Measurements from ENCODE around the gene ASAP2.
"Not testable (repeated sequence)": the region's sequence is repeated elsewhere in the genome, so short reads cannot be mapped to it uniquely, and the experiment has no call there.

Gene ASAP2

DNA sequence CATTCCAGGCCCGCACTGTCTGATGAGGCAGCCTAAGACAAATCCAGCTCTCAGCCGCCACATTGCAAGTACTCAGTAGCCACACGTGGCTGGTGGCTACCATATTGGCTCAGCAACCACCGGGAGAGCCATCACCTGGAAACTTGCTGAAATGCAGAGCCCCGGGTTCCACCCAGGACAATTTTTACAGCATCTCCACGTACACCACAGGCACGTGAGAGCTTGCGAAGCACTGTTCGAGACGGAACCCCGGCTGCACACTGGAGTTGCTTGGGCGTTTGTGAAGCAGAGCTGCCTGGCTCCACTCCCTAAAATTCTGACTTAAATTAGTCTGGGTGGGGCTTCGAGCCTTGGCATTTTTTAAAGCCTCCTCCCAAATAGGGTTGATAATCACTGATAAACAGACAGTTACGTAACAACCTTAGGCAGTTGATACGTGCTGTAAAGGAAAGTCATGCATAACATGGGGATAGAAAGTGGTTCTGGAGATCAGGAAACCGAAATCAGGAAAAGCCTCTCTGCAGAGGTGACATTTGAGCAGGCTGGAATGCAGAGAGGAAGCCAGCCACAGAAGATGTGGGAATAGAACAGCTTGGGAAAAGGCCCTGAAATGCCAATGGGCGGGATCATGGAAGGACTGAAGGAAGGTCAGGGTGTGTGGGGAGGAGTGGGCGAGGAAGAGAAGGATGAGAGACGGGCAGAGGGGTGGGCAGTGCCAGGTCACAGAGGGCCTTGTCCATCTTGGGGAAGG lies 6.2 kb downstream of the ASAP2 start:
- DNase-seq: no peak

DNA sequence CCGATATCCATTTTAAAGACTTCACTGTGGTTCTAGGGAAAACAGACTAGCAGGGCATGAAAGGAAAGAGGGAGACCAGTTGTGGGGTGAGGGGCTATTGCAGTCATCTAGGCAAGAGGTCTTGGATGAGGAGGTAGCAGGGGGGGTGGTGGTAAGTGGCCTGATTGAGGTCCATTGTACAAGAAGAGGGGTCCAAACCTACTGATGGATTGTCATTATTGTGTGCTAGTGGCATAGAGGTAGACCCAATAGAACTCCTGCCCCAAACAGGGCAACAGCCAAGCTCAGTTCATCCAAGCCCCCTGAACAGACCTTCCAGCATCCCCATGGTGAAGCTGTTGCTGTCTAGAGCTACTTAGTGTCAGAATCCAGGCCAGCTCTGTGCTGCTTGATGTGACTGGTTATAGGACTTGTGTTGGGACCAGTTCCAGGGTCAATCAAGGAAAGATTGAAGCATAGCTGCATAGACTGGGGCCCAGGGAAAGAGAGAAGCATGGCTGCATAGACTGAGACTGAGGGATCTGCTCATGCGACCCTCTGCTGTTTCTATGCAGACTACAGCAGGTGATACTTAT lies 7.0 kb downstream of the ASAP2 start:
- DNase-seq: no peak

GRCh38 chr2:9214873-9215272 lies 8.3 kb downstream of the ASAP2 start:
- no peak for DNase-seq

DNA sequence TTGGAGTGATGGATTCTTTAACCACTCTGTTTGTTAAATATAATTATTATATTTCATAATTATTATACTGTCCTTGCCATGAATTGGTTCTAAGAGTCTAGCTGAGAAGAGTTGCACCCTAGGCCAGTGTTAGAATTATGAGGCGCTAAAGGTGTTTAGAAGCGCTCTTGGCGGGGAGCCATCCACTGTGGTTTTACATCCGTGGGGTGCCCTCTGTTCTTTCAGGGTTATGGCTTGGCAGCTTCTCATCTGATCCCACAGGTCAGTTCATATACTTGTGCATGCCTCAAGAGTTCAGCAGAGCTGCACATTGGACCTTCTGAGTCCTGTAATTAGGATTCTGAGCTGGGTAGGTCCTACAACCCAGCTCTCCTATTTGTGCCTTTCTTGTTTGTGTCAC lies 9.1 kb downstream of the ASAP2 start:
- no peak for DNase-seq

GRCh38 chr2:9216143-9216542 lies 9.5 kb downstream of the ASAP2 start:
- DNase-seq: not testable (repeated sequence)

DNA sequence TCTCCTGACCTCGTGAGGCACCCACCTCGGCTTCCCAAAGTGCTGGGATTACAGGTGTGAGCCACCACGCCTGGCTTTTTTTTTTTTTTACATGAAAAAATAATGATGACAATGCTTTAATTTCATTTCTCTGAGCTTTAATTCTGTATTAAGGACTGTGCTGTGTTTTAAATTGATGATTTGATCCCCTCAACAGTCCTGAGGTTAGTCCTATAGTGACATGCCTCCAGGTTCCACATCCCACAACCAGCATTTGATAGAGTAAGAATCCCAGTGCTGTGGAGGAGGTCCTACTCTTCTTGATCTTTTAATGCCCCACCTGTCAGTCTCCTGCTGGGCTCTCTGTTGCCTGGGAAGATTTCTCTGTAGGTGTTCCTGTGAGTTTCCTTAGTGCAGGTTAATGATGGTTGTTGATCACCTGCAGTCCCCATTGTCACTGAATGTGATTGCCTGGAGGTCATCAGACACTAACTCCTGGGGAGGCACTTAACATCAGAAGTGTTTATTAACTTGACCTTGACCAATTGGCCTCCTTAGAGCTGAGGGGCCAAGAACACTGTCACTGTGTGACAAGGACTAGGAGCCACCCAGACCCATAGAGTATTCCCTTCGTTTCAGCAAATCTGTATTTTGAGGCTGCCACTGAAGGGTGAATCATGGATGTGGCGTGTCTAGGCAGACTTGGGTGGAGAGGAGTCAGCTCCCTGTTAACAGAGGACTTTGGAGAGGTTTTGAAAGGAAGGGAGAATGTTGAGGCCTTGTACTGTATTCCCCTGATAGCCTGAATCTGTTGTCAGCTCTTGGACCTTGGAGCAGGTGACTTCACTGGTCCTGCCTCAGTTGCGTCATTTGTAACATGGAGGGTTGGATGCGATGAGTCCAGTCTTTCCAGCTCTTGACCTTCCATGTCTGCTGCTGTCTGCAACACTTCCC lies 11.5 kb downstream of the ASAP2 start:
- DNase-seq: no peak

DNA sequence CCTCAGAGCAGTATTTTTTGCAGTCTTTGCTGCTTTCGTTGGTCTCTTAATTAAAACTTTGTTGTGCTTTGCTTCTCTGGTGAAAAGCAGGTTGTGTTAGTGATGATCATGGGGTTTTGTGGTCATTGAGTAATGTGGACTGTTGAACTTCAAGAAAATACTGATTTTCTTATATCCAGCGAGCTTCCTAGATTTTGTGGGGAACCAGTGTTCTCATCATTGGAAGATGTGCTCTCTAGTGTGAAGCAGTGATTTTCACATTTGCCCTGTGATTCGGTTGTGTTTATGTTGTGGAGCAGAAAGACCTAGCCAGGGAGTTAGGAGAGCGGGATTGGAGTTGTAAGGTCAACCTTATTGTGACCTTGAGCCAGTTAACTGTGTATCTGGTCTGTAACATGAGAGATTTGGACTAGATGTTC lies 12.4 kb downstream of the ASAP2 start:
- no peak for DNase-seq

DNA sequence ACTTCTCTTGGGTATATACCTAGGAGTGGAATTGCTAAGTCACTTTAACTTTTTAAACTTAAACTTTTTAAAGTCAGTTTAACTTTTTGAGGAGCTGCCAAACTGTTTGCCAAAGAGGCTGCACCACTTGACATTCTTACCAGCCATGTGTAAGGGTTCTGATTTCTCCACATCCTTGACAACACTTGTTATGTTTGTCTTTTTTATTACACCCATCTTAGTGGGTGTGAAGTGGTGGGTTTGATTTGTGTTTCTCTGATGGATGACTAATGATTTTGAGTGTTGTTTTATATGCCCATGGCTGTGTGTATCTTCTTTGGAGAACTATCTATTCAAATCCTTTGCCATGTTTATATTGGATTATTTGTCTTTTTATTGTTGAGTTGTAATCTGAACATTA lies 13.6 kb downstream of the ASAP2 start:
- DNase-seq: no peak

GRCh38 chr2:9221223-9221622 lies 14.6 kb downstream of the ASAP2 start:
- no peak for DNase-seq

GRCh38 chr2:9222239-9222892 lies 15.8 kb downstream of the ASAP2 start:
- no peak for DNase-seq

DNA sequence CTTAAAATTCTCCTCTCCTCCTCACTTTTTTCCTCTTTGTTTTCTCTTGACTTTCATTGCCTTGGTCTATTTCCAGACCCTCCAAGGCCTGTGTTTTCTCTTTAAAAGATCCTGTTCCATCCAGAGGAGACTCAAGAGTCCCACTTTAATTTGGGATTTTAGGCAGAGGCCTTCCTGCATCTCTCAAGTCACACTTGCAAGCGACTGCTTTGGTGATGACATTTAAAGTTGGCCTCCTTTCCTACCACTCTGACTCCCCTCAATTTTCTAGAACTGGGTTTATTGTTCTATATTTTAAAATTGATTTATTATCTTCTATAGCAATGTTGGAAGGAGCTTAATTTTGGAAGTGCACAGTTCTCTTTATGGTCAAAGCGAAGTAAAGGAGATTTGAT lies 16.3 kb downstream of the ASAP2 start:
- DNase-seq: no peak

DNA sequence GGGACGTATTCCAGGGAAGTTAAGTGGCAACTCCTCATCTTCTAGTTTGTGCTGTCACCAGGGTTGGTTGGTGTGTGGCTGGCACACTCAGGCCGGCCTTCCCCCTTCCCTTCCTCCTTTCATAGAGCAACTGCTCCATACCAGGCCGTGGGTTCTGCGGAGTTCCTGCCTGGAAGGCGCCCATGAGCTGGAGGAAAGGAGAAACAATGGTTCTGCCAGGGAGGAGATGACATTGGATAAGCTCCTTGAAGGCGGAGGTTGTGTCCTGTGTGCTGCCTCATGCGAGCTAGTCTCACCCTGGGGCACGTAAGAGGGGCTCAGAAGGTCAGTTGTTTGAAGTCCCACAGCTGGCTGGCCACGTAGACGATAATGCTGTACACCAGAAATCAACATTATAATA lies 19.2 kb downstream of the ASAP2 start:
- no peak for DNase-seq

DNA sequence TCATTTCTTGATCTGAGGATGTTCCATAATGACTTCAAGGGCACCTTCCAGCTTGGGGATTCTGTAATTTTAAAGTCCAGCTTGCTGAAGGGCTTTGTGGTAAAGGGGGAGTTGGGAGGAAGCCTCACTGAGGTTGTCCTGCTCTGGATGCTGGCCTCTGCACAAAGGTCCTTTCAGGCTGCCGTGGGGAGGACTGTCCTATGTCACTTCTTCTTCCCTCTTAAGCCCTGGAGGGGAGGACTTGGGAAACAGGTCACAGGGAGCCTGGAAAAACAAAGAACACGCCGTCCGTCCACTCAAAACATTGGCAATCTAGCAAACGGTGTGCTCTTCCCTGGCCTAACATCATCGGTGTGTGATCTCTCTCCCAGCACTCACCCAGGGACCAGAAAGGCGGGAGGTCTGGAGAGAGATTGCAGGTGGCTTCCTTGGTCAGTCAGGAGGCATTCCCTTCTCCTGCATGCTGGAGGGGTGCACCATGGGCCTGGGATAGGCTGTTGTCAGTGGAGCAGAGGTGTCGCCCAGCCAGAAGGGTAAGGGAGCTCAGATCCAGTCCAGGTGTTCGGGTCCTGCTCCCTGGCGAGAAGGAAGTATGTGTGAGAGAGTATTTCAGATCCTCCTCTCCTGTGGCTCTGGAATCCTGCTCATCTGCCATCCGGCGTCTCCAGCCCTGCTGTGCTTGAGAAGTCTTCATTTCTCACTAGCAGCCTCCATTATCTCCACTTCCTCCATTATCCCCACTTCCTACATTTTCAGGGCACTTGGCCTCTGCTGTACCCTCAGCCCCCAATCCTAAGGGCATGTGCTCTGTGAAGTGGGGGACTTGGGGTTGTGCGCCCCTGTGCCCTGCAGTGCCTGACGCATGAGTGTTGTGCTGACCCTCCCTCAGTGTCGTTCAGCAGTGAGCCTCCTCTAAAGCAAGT lies 20.1 kb downstream of the ASAP2 start:
- DNase-seq: no peak

- no peak for DNase-seq
Measured at GRCh38 chr2:9228088-9228751, 21.6 kb downstream of the ASAP2 start.

GRCh38 chr2:9228781-9229469 lies 22.3 kb downstream of the ASAP2 start:
- DNase-seq: no peak

- DNase-seq: no peak
Measured at GRCh38 chr2:9229470-9229820, 22.8 kb downstream of the ASAP2 start.

DNA sequence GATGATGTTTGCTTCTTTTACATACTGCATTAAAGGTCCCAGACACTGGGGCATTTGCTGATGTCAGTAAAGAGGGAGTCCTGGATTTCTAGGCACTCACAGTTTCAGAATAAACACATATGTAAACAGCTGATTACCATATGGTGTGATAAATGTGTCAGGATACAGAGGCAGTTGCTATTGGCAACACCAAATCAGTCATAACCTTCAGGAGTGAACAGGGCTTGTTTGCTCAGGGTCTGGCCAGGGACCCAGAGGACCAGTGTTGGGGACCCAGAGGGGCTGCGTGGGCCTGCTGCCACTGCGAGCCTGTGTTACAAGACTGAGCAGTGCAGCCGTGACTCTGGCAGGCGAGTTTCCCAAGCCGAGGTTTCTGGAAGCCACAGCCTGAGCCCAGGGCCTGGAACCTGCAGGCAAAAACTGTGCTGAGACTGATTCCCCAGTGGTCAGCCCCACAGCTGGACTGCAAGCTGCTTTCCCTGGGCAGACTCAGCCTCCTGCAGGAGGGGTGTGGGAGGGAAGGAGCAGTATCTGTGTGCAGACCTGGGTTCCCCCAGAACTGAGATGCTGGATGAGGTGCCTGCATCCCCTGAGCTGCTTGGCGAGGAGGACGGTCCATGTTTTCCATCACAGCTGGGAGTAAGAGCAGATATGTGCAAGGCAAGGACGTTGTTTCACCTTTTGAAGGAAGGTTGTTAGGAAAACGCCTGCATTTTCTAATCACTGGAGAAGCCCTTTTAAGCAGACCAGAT lies 23.6 kb downstream of the ASAP2 start:
- DNase-seq: no peak

DNA sequence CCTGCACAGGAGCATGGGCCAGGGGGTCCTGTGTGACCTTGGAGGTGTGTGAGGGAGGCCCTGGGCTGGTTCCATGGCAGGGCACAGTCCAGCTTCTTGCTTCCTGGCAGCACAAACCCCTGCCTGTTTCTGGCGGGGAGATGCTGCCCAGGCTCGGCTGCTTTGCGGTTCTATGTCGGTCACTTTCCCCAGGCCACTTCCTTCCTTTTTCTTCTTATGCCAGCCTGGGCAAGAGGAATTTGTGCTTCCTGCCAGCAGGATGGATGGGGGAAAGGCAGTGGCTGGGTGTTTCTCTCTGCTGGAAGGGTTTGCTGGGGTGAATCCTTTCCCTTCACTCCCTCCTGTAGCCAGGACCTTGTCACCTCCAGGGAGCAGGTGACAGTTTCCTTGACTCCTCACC lies 24.3 kb downstream of the ASAP2 start:
- DNase-seq: no peak

GRCh38 chr2:9231291-9232165 lies 24.9 kb downstream of the ASAP2 start:
- DNase-seq: no peak

All from stimulated activated CD4-positive, alpha-beta T cell treated with anti-CD3 and anti-CD28 coated beads, Interleukin-2, amount 100 ng/mL, for 24 hours (primary cell).